NCI-H1105 treated with DMSO at 0.1 percent for 48 hours (cell line): ENCODE data around the gene SCN4B.

Experiments used
- DNase-seq: peaks from one replicate; lab custom pipeline; 2025; lab: John Stamatoyannopoulos, UW

SCN4B gene

GRCh38 chr11:118099838-118100556 lies 52.6 kb downstream of the SCN4B start:
- DNase-seq: no peak

DNA sequence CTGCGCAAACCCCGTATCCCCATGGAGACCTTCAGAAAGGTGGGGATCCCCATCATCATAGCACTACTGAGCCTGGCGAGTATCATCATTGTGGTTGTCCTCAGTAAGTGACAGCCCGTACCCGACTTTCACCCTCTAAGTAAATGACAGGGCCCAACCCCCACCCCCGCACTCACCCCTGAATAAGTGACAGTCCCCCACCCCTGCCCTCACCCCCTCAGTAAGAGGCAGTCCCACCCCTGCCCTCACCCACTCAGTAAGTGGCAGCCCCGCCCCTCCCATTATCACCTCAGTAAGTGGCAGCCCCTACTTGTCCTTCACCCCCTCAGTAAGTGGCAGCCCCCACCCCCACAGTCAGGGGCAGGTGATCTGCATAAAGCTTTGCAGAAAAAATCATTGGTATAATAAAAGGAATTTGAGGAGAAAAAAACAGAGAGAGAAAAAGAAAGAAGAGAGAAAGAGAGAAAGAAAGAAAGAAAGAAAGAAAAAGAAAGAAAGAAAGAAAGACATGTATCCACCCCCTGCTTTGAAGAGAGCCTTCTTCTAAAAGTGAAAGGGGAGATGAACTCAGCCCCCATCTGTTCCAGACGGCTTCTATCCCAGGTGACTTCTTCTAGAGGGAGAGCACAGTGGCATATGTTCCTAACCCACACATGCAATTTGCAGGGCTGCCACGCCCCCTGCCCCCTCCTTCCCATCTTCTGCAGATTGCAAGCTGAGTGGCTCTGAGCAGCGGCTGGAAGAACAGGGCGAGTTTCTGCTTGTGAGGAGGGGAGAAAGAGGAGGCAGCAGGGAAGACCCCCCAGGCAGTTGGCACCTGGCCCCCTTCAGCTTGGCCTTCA lies 53.4 kb downstream of the SCN4B start:
- DNase-seq: peak; percentile 62

GRCh38 chr11:118095967-118096367 lies 56.7 kb downstream of the SCN4B start:
- no peak for DNase-seq

DNA sequence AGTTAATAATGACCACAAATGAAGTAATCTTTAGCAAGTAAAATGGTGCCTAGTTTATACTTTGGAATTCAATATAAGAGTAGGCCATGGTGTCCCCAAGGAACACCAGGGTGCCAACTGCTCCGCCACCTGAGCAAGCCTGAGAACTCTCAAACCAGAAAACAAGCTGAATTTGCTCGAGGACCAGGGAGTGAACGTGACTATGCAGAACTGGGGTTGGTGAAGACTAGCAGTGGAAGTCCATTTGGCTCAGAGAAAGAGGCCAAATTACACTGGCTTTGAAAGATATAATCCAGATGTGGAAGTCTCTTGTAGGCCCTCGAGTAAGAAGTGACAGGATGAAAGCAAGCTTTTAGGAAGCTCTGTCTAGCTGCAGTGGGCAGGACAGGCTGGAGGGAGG lies 57.1 kb downstream of the SCN4B start:
- DNase-seq: no peak

GRCh38 chr11:118092907-118093571 lies 59.6 kb downstream of the SCN4B start:
- no peak for DNase-seq

DNA sequence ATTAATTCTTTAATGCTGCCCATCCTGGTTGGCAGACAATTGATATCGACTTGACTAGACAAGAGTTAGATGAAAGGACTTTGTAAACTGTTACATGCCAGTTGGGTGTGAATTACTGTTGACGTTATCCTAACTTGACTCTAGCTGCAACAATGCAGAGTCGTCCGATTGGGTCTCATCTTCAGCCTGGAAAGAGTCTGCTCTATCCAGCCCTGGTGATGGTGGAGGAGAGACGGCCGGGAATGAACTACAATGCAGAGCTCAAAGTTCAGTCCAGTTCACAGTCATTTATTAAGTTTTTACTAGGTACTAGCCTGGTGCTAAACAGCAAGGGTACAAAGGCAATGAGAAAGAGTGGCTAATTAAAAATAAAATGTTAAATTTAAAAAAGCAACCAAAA lies 60.9 kb downstream of the SCN4B start:
- DNase-seq: no peak

DNA sequence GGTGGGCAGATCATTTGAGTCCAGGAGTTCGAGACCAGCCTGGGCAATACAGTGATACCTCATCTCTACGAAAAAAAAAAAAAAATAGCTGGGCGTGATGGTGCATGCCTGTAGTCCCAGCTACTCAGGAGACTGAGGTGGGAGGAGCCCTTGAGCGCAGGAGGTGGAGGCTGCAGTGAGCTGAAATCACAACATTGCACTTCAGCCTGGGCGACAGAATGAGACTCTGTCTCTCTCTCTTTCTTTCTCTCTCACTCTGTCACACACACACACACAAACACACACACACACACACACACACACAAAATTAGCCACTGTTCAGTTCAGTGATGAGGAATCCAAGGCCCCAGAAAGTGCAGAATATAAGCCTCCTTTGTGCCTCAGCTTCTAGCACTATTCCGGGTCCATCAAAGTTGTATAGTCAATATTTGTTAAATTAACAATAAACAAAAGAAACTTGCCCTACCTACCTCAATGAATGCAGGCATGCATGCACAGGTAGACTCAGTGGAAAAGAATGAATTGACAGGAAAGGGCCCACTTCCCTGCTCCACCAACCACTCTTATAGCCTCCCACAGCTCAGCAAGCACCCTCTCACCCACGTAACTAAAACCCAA lies 62.0 kb downstream of the SCN4B start:
- no peak for DNase-seq

DNA sequence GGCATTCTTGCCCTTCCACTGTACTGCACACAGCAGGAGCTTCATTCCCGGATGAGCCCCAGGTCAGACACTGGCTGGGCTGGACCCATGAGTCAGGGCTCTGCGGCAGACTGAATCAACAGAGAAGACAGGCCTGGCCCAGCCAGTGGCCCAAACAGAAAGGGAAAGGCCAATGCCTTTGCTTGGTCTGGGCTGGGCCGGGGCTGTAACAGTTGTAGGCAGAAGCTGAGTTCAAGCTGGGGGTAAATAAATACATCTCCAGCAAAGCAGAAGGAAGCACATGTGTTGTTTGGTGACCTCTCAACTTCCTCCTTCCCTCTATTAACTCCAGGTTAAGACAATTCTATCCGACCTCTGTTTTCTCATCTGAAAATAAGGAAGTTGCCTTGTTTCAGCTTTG lies 64.1 kb downstream of the SCN4B start:
- DNase-seq: no peak

GRCh38 chr11:118087931-118088330 lies 64.7 kb downstream of the SCN4B start:
- DNase-seq: no peak

DNA sequence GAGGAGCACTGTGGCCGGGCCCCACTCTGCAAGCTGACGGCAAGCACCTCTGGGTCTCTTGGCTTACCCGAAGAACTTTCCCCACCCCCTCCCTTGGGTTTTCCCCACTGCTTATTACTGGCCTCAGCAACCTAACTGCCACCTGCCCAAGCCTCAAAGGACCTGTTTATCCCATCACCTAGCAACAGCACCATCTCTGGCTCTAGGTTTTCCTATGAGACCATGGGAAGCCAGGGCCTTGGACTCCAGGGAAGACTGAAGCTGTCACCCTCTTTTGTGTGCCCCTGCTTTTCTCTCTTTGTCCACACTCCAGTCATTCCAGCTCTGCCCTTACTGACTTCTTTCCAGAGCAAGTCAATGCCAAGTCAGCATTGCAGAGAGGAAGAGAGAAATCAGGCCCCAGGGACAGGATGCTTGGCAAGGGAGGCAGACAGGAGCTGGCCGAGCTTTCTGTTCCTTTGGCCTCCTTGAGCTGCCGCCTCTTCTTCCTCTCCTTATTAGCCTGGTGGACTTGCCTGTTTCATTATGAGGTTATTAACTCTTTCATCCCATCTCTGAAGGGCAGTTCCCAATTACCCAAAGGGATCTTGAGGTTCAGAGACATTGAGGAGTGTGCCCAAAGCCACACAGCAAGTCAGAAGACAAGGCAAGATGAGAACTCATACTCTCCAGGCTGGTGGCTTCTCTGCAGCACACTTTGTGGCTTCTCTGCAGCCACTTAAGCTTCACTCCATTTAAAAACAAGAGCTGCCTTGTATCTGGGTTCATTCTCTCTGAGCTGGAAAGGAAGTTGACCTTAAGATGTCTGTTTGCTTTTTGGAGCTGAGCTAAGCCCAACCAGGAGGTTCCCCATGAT lies 65.5 kb downstream of the SCN4B start, which contains the start of gene SMIM35:
Gene SMIM35 (minus strand): TSS at position 51 of the 856 bp plus-strand sequence. CDS start 206 bp downstream, outside the sequence.
- peak; percentile 71 for DNase-seq

DNA sequence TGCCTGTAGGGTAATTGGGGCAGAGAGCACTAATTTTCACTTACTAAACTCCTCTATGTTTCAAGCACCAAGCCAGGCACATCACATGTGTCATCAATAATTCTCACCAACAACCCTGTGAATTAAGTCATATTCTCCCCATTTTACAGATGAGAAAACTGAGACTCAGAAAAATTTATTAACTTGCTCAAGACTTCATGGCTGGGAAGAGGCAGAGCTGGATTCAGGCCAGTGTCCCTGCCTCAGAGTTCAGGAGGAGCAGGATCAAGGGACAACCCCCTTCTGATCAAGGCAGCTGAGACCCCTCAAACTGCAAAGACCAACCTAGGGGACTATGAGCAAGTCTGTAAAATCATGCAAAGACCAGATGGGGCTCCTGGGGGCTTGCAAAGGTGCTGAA lies 68.0 kb downstream of the SCN4B start:
- DNase-seq: no peak

DNA sequence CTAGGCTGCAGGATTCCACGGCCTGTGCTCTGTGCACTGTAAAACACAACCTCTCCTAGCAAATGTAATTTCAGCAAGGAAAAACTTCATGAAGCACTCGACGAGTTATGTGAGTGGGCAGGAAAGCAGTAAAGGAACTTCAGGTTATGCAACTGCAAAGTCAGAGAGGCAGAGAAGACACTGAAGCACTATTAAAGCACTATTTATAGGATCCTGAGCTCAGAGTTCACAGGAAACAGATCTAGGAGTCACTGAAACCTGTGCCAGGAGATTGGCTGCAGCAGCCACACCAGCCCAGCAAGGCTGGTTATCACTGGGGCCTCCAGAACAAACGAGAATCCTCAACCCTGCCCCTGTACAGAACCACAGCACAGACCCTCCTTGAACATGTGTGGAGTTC lies 68.4 kb downstream of the SCN4B start:
- DNase-seq: no peak
